Osteoblast (primary cell): ENCODE data around the gene POLR2I. TPM values are rescaled to one million over a fixed set of nuclear protein-coding genes. Genes with fewer than 3 reads are reported as not detected.

Experiments used
- DNase-seq: peaks from one replicate; pipeline ENCODE4 v3.0.0; 2011; ENCODE audit warnings: low spot score, mixed read lengths; ENCODE audit not compliant: insufficient read length; ENCODE audit errors: missing footprints
- H2AFZ ChIP-seq: 2 replicates; pipeline ENCODE4 v1.6.0; 2011; ENCODE audit warnings: mild to moderate bottlenecking, low read length
- H3K27ac ChIP-seq: 2 replicates; pipeline ENCODE4 v1.5.1; 2011; ENCODE audit warnings: mild to moderate bottlenecking, low read depth, low read length, moderate library complexity
- H3K27me3 ChIP-seq: 2 replicates; pipeline ENCODE4 v1.6.0; 2012; ENCODE audit warnings: mild to moderate bottlenecking, control low read depth, inconsistent platforms, low read length, moderate library complexity; ENCODE audit not compliant: insufficient read depth
- H3K36me3 ChIP-seq: 2 replicates; pipeline ENCODE4 v1.5.1; 2011; ENCODE audit warnings: mild to moderate bottlenecking, low read length, control low read depth, moderate library complexity; ENCODE audit not compliant: insufficient read depth
- H3K4me1 ChIP-seq: 2 replicates; pipeline ENCODE4 v1.5.1; 2011; ENCODE audit warnings: mild to moderate bottlenecking, low read length, control low read depth, moderate library complexity; ENCODE audit not compliant: insufficient read depth
- H3K4me2 ChIP-seq: 2 replicates; pipeline ENCODE4 v1.6.0; 2011; ENCODE audit warnings: mild to moderate bottlenecking, low read length; ENCODE audit not compliant: insufficient read depth
- H3K4me3 ChIP-seq: fragments of 200-600 bp; sonication (generic); 3 replicates; pipeline ENCODE4 v1.5.1; 2012; ENCODE audit warnings: mild to moderate bottlenecking, low read length, inconsistent platforms; ENCODE audit not compliant: insufficient read depth
- H3K79me2 ChIP-seq: 2 replicates; pipeline ENCODE4 v1.6.0; 2012; ENCODE audit warnings: mild to moderate bottlenecking, low read length, control low read depth, inconsistent platforms; ENCODE audit not compliant: insufficient read depth
- H3K9me3 ChIP-seq: 2 replicates; pipeline ENCODE4 v1.5.1; 2011; ENCODE audit warnings: low read depth, low read length, control low read depth
- H4K20me1 ChIP-seq: 2 replicates; pipeline ENCODE4 v1.6.0; 2012; ENCODE audit warnings: mild to moderate bottlenecking, low read length, control low read depth; ENCODE audit not compliant: insufficient read depth
- CTCF ChIP-seq: IDR thresholded peaks from 2 replicates; pipeline ENCODE4 v1.5.1; 2011; ENCODE audit warnings: mild to moderate bottlenecking, low read depth, low read length, moderate library complexity; ENCODE audit errors: extremely low read depth
- total RNA-seq: library from RNA; depleted of rRNA; stranded (reverse); fragments of >200 nt; gene quantifications from 2 replicates; pipeline ENCODE4 v1.2.3, GENCODE V29; 2012

The POLR2I gene
- total RNA-seq, 1 donor = 22.4 TPM

DNA sequence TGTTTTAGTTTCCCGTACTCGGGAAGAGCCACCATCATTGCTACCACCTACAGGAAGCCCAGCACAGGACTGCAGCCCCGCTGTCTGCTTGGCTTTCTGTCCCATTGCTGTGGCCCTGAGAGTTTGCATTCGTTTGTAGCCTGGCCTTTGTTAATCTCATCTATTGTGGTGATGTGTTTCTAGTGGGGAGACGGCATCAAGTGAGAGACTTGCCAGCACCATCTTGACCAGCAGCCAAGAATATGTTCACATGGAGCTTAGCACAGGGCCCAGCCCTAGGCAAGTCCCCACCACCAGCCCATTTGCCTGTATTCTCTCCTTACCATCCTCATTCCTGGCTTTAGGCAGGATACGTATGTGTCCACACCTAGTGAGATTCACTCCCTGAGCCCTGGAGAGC lies 21.0 kb downstream of the POLR2I start:
- H4K20me1 ChIP-seq = no peaks in the 10 kb centered on the region
- H3K4me3 ChIP-seq = no peak overlapping the region
- no peaks in the 10 kb centered on the region for H3K27me3 ChIP-seq
- H3K36me3 ChIP-seq = peaks cover 27% of the 10 kb centered on the region
- peak overlapping the region; percentile 56 for H2AFZ ChIP-seq
- no peak for DNase-seq
- H3K4me2 ChIP-seq = no peak overlapping the region
- H3K79me2 ChIP-seq = no peaks in the 10 kb centered on the region
- TF ChIP-seq CTCF = no peak
- no peaks in the 10 kb centered on the region for H3K9me3 ChIP-seq
- no peak overlapping the region for H3K27ac ChIP-seq
- H3K4me1 ChIP-seq = no peaks in the 10 kb centered on the region

GRCh38 chr19:36093146-36093662 lies 21.5 kb downstream of the POLR2I start:
- Histone ChIP-seq H3K9me3 (no peaks in the 10 kb centered on the region), H3K27ac (no peak overlapping the region), H4K20me1 (no peaks in the 10 kb centered on the region), H3K79me2 (no peaks in the 10 kb centered on the region), H3K4me1 (no peaks in the 10 kb centered on the region), H3K27me3 (no peaks in the 10 kb centered on the region), H3K4me3 (no peak overlapping the region), H2AFZ (peak overlapping the region; percentile 56), H3K36me3 (peaks cover 32% of the 10 kb centered on the region), H3K4me2 (no peak overlapping the region)
- no peak for DNase-seq
- TF ChIP-seq CTCF = no peak

DNA sequence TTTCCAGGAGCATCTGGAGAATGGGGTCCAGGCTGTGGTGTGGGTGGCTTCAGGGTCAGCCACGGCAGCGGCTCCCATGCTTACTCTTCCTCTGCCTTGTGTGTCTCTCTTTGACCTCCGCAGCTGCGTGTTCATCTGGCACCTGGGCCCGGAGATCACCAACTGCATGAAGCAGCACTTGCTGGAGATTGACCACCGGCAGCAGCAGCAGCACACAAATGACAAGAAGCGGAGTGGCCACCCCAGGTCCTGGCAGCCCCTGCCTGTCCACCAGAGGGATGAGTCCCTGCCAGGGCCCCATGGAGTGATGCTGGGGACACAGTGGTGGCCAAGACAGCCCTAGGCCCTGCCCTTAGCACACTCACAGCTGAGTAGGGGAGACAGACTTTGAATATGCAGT lies 22.1 kb downstream of the POLR2I start:
- Histone ChIP-seq H3K4me2 (no peak overlapping the region), H3K27ac (no peak overlapping the region), H3K4me3 (no peak overlapping the region), H3K4me1 (no peaks in the 10 kb centered on the region), H3K9me3 (no peaks in the 10 kb centered on the region), H3K36me3 (peaks cover 30% of the 10 kb centered on the region), H3K27me3 (no peaks in the 10 kb centered on the region), H2AFZ (no peak overlapping the region), H4K20me1 (no peaks in the 10 kb centered on the region), H3K79me2 (no peaks in the 10 kb centered on the region)
- no peak for DNase-seq
- TF ChIP-seq CTCF = no peak

DNA sequence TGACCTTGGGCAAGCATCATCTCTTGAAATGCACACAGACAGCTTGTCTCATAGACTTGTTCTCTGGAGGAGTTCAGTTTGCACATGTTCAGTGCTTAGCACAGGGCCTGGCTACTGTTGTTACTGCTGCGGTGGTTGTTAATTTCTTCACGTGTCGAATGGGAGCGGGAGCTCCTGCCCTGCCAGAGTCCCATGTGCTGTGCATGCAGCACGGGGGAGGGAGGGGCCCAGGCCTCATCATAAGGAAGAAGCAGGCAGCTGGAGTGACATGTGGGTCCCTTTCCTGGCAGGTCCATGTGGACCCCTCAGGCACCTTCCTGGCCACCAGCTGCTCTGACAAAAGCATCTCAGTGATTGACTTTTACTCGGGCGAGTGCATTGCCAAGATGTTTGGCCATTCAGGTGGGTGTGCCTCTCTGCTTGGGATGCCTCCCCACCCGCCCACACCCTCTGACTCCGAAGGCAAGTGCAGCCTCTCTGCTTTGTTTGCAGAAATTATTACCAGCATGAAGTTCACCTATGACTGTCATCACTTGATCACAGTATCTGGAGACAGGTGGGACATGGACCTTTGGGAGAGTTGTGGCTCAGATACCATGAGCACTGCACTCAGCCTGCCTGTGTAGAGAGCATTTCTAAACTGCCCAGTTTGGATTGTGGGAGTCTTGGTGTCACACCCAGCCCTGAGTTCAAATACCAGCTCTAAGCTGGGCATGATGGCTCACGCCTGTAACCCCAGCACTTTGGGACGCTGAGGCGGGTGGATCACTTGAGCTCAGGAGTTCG lies 23.6 kb downstream of the POLR2I start:
- no peaks in the 10 kb centered on the region for H3K27me3 ChIP-seq
- peak; percentile 64 for DNase-seq
- no peak for TF ChIP-seq CTCF
- H3K4me2 ChIP-seq = no peak overlapping the region
- no peak overlapping the region for H2AFZ ChIP-seq
- H3K9me3 ChIP-seq = no peaks in the 10 kb centered on the region
- H3K36me3 ChIP-seq = peaks cover 29% of the 10 kb centered on the region
- H3K79me2 ChIP-seq = no peaks in the 10 kb centered on the region
- no peaks in the 10 kb centered on the region for H3K4me1 ChIP-seq
- no peaks in the 10 kb centered on the region for H4K20me1 ChIP-seq
- H3K27ac ChIP-seq = no peak overlapping the region
- no peak overlapping the region for H3K4me3 ChIP-seq
